B cell (primary cell): Measurements from ENCODE around the gene GAK.

Source experiments
- CTCF ChIP-seq: fragments of 200-600 bp; IDR thresholded peaks from one replicate; pipeline ENCODE4 v1.8.0; 2022; ENCODE audit warnings: antibody characterized with exemption, mild to moderate bottlenecking
- EZH2 ChIP-seq: IDR thresholded peaks from 2 replicates; pipeline ENCODE4 v1.6.1; 2012; ENCODE audit warnings: borderline replicate concordance, low read depth, mild to moderate bottlenecking, moderate library complexity, low read length; ENCODE audit not compliant: insufficient read depth, poor library complexity, severe bottlenecking

- TF ChIP-seq CTCF = no peak
- no peak for TF ChIP-seq EZH2
These were observed 14.7 kb downstream of the GAK start for GRCh38 chr4:917466-917865.
